ENCODE results near the gene GLCCI1. TPM values are rescaled to one million over a fixed set of nuclear protein-coding genes. Genes with fewer than 3 reads are reported as not detected.
"Not testable (repeated sequence)": the region's sequence is repeated elsewhere in the genome, so short reads cannot be mapped to it uniquely, and the experiment has no call there.

GLCCI1 gene
- total RNA-seq, 1 experiment from 2014 or later, result 55.7 TPM

- H2AFZ ChIP-seq (ENCODE audit: low read length); H3K36me3 ChIP-seq (ENCODE audit: insufficient read depth, low read length); H3K9me2 ChIP-seq (replicated peaks; ENCODE audit: insufficient read depth, low read length); H3K9me3 ChIP-seq (ENCODE audit: low read length); H3K4me2 ChIP-seq (ENCODE audit: low read depth, low read length, poor library complexity, severe bottlenecking); H3K4me3 ChIP-seq (ENCODE audit: low read length); H3K27me3 ChIP-seq (ENCODE audit: low read length); H3K4me1 ChIP-seq (ENCODE audit: low read length); H3K9ac ChIP-seq (ENCODE audit: low read length); H3K27ac ChIP-seq (ENCODE audit: low read length); H4K20me1 ChIP-seq (ENCODE audit: insufficient read depth, low read depth, low read length); DNase-seq: not testable (repeated sequence)
- peaks cover 37% of the 10 kb centered on the region for H3K79me2 ChIP-seq (ENCODE audit: low read length)
Measured at GRCh38 chr7:8063300-8063699, 94.7 kb downstream of the GLCCI1 start.

DNA sequence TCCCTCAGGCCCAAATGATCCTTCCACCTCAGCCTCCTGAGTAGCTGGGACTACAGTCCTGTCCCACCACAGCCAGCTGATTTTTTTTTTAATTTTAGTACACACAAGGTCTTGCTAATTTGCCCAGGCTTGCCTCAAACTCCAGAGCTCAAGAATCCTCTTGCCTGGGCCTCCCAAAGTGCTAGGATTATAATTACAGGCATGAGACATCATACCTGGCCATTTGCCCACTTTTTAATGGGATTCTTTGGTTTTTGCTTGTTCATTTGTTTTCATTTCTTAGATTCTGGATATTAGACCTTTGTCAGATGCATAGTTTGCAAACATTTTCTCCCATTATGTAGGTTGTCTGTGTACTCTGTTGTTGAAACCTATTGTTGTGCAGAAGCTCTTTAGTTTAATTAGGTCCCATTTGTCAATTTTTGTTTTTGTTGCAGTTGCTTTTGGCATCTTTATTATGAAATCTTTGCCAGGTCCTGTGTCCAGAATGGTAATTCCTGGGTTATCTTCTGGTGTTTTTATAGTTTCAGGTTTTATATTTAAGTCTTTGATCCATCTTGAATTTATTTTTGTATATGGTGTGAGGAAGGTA, 95.2 kb downstream of the GLCCI1 start:
- Histone ChIP-seq H3K79me2 (ENCODE audit: low read length) (peaks cover 41% of the 10 kb centered on the region), H2AFZ (ENCODE audit: low read length) (no peak overlapping the region), H3K4me1 (ENCODE audit: low read length) (peaks cover 5% of the 10 kb centered on the region), H3K27me3 (ENCODE audit: low read length) (no peaks in the 10 kb centered on the region), H3K4me2 (ENCODE audit: low read depth, low read length, poor library complexity, severe bottlenecking) (no peak overlapping the region), H3K9ac (ENCODE audit: low read length) (no peak overlapping the region), H3K27ac (ENCODE audit: low read length) (no peak overlapping the region), H3K4me3 (ENCODE audit: low read length) (no peak overlapping the region), H3K9me3 (ENCODE audit: low read length) (no peaks in the 10 kb centered on the region), H4K20me1 (ENCODE audit: insufficient read depth, low read depth, low read length) (no peaks in the 10 kb centered on the region), H3K36me3 (ENCODE audit: insufficient read depth, low read length) (peaks cover 6% of the 10 kb centered on the region; the same call in 1 of the 2 replicates), H3K9me2 (replicated peaks; ENCODE audit: insufficient read depth, low read length) (no peaks in the 10 kb centered on the region)
- DNase-seq, result no peak

GRCh38 chr7:8064828-8065227, 96.2 kb downstream of the GLCCI1 start:
- Histone ChIP-seq H3K9me3 (ENCODE audit: low read length) (no peaks in the 10 kb centered on the region), H4K20me1 (ENCODE audit: insufficient read depth, low read depth, low read length) (no peaks in the 10 kb centered on the region), H3K9ac (ENCODE audit: low read length) (no peak overlapping the region), H3K36me3 (ENCODE audit: insufficient read depth, low read length) (peaks cover 6% of the 10 kb centered on the region; the same call in 1 of the 2 replicates), H3K79me2 (ENCODE audit: low read length) (peaks cover 41% of the 10 kb centered on the region), H3K4me1 (ENCODE audit: low read length) (peaks cover 15% of the 10 kb centered on the region), H2AFZ (ENCODE audit: low read length) (no peak overlapping the region), H3K4me2 (ENCODE audit: low read depth, low read length, poor library complexity, severe bottlenecking) (no peak overlapping the region), H3K27ac (ENCODE audit: low read length) (no peak overlapping the region), H3K27me3 (ENCODE audit: low read length) (no peaks in the 10 kb centered on the region), H3K4me3 (ENCODE audit: low read length) (no peak overlapping the region), H3K9me2 (replicated peaks; ENCODE audit: insufficient read depth, low read length) (no peaks in the 10 kb centered on the region)
- DNase-seq, result no peak

DNA sequence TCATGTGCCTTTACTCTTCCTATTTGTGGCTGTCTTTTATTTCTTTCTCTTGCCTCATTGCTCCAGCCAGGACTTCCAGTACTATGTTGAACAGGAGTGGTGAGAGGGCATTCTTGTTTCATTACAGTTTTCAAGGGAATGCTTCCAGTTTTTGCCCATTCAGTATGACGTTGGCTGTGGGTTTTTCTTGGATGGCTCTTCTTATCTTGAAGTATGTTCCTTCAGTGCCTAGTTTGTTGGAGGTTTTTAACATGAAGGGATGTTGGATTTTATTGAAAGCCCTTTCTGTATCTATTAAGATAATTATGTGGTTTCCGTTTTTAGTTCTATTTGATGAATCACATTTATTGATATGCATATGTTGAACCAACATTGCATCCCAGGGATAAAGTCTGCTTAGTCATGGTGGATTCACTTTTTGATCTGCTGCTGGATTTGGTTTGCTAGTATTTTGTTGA, 96.8 kb downstream of the GLCCI1 start:
- Histone ChIP-seq H3K9me3 (ENCODE audit: low read length) (no peaks in the 10 kb centered on the region), H3K27me3 (ENCODE audit: low read length) (no peaks in the 10 kb centered on the region), H3K27ac (ENCODE audit: low read length) (no peak overlapping the region), H3K4me1 (ENCODE audit: low read length) (peaks cover 18% of the 10 kb centered on the region), H3K79me2 (ENCODE audit: low read length) (peaks cover 41% of the 10 kb centered on the region), H3K36me3 (ENCODE audit: insufficient read depth, low read length) (peaks cover 6% of the 10 kb centered on the region; the same call in 1 of the 2 replicates), H3K9me2 (replicated peaks; ENCODE audit: insufficient read depth, low read length) (no peaks in the 10 kb centered on the region), H3K4me2 (ENCODE audit: low read depth, low read length, poor library complexity, severe bottlenecking) (no peak overlapping the region), H4K20me1 (ENCODE audit: insufficient read depth, low read depth, low read length) (no peaks in the 10 kb centered on the region), H2AFZ (ENCODE audit: low read length) (no peak overlapping the region), H3K9ac (ENCODE audit: low read length) (no peak overlapping the region), H3K4me3 (ENCODE audit: low read length) (no peak overlapping the region)
- no peak for DNase-seq

- H4K20me1 ChIP-seq (ENCODE audit: insufficient read depth, low read depth, low read length), result no peaks in the 10 kb centered on the region
- H3K9me3 ChIP-seq (ENCODE audit: low read length), result no peaks in the 10 kb centered on the region
- 0 out of 2 replicates have a peak, but pooled peaks cover 5% of the 10 kb centered on the region for H3K36me3 ChIP-seq (ENCODE audit: insufficient read depth, low read length)
- H3K9me2 ChIP-seq (replicated peaks; ENCODE audit: insufficient read depth, low read length), result no peaks in the 10 kb centered on the region
- no peaks in the 10 kb centered on the region for H3K27me3 ChIP-seq (ENCODE audit: low read length)
- H3K4me3 ChIP-seq (ENCODE audit: low read length), result no peak overlapping the region
- H3K4me2 ChIP-seq (ENCODE audit: low read depth, low read length, poor library complexity, severe bottlenecking), result no peak overlapping the region
- peaks cover 40% of the 10 kb centered on the region for H3K79me2 ChIP-seq (ENCODE audit: low read length)
- H2AFZ ChIP-seq (ENCODE audit: low read length), result no peak overlapping the region
- no peak overlapping the region for H3K27ac ChIP-seq (ENCODE audit: low read length)
- no peak overlapping the region for H3K9ac ChIP-seq (ENCODE audit: low read length)
- no peak for DNase-seq
- peaks cover 18% of the 10 kb centered on the region for H3K4me1 ChIP-seq (ENCODE audit: low read length)
Measured at GRCh38 chr7:8068892-8069686, 100.5 kb downstream of the GLCCI1 start.

DNA sequence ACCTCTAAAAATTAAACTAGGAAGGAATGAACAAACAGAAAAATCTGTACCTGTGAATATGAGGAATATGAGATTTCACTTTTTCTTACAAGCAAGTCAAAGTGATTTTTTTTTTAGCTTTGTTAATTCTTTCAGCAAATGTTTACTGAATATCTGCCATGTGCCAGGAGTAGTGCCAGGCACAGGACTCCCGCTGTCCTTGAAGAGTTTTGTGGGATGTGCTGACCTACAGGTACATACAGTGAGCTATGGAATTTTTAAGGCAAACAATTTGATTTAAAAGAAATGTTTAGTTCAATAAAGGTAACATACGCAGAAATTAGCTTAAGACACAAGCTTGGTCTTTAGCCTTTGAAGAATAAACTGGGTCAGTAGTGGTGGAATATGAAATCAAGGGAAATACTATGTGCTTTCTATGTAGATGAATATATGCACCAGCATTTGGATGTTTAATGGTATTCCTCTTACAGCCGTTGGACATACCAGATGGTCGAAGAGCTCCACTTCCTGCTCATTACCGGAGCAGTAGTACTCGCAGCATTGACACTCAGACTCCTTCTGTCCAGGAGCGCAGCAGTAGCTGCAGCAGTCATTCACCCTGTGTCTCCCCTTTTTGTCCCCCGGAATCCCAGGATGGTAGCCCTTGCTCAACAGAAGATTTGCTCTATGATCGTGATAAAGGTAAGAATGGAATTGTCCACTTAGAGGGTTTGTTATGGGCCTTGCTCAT, 102.0 kb downstream of the GLCCI1 start:
- Histone ChIP-seq H4K20me1 (ENCODE audit: insufficient read depth, low read depth, low read length) (no peaks in the 10 kb centered on the region), H3K36me3 (ENCODE audit: insufficient read depth, low read length) (0 out of 2 replicates have a peak, but pooled peaks cover 5% of the 10 kb centered on the region), H3K9me2 (replicated peaks; ENCODE audit: insufficient read depth, low read length) (no peaks in the 10 kb centered on the region), H3K4me2 (ENCODE audit: low read depth, low read length, poor library complexity, severe bottlenecking) (no peak overlapping the region), H3K9me3 (ENCODE audit: low read length) (no peaks in the 10 kb centered on the region), H3K79me2 (ENCODE audit: low read length) (peaks cover 27% of the 10 kb centered on the region), H3K9ac (ENCODE audit: low read length) (no peak overlapping the region), H3K4me1 (ENCODE audit: low read length) (peaks cover 18% of the 10 kb centered on the region), H3K27ac (ENCODE audit: low read length) (no peak overlapping the region), H2AFZ (ENCODE audit: low read length) (no peak overlapping the region), H3K4me3 (ENCODE audit: low read length) (no peak overlapping the region), H3K27me3 (ENCODE audit: low read length) (no peaks in the 10 kb centered on the region)
- DNase-seq, result no peak

DNA sequence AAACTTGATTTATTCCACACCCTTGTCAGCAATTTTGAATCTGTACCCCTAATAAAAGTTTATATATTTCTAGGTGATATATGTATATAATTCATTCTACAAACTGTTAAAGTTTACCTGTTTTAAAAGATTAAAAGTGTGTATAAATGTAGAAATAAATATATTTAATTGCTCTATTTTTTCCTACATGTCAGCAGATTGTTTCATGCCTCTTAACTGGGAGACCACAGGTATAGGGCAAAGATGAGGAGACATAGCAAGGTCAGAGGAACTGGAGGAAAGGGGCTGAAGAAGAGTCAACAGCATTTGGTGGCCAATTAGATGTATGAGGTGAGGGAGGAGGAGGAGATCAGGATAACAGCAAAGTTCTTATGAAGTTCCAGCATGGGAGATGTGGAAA, 109.8 kb downstream of the GLCCI1 start:
- Histone ChIP-seq H3K27ac (ENCODE audit: low read length) (no peak overlapping the region), H3K9ac (ENCODE audit: low read length) (no peak overlapping the region), H3K4me3 (ENCODE audit: low read length) (no peak overlapping the region), H2AFZ (ENCODE audit: low read length) (no peak overlapping the region), H3K27me3 (ENCODE audit: low read length) (no peaks in the 10 kb centered on the region), H3K79me2 (ENCODE audit: low read length) (peaks cover 3% of the 10 kb centered on the region; the same call in 1 of the 2 replicates), H3K4me2 (ENCODE audit: low read depth, low read length, poor library complexity, severe bottlenecking) (no peak overlapping the region), H4K20me1 (ENCODE audit: insufficient read depth, low read depth, low read length) (no peaks in the 10 kb centered on the region), H3K36me3 (ENCODE audit: insufficient read depth, low read length) (no peaks in the 10 kb centered on the region), H3K9me2 (replicated peaks; ENCODE audit: insufficient read depth, low read length) (no peaks in the 10 kb centered on the region), H3K4me1 (ENCODE audit: low read length) (no peaks in the 10 kb centered on the region), H3K9me3 (ENCODE audit: low read length) (no peaks in the 10 kb centered on the region)
- no peak for DNase-seq

GRCh38 chr7:8082762-8083161, 114.2 kb downstream of the GLCCI1 start:
- Histone ChIP-seq H2AFZ (ENCODE audit: low read length) (no peak overlapping the region), H3K9me3 (ENCODE audit: low read length) (no peaks in the 10 kb centered on the region), H3K27ac (ENCODE audit: low read length) (no peak overlapping the region), H3K79me2 (ENCODE audit: low read length) (no peaks in the 10 kb centered on the region; the same call in 1 of the 2 replicates), H3K4me2 (ENCODE audit: low read depth, low read length, poor library complexity, severe bottlenecking) (no peak overlapping the region), H4K20me1 (ENCODE audit: insufficient read depth, low read depth, low read length) (no peaks in the 10 kb centered on the region), H3K4me3 (ENCODE audit: low read length) (no peak overlapping the region), H3K27me3 (ENCODE audit: low read length) (no peaks in the 10 kb centered on the region), H3K36me3 (ENCODE audit: insufficient read depth, low read length) (no peaks in the 10 kb centered on the region), H3K4me1 (ENCODE audit: low read length) (no peaks in the 10 kb centered on the region), H3K9me2 (replicated peaks; ENCODE audit: insufficient read depth, low read length) (no peaks in the 10 kb centered on the region), H3K9ac (ENCODE audit: low read length) (no peak overlapping the region)
- DNase-seq, result no peak

All from Karpas-422 (cell line).